Kidney capillary endothelial cell (primary cell): ENCODE measurements around the gene RAB1A.
"Not testable (repeated sequence)": the region's sequence is repeated elsewhere in the genome, so short reads cannot be mapped to it uniquely, and the experiment has no call there.

Source experiments
- DNase-seq: peaks from one replicate; pipeline ENCODE4 v3.0.0-alpha.2; 2018; ENCODE audit warnings: low spot score

The RAB1A gene

DNA sequence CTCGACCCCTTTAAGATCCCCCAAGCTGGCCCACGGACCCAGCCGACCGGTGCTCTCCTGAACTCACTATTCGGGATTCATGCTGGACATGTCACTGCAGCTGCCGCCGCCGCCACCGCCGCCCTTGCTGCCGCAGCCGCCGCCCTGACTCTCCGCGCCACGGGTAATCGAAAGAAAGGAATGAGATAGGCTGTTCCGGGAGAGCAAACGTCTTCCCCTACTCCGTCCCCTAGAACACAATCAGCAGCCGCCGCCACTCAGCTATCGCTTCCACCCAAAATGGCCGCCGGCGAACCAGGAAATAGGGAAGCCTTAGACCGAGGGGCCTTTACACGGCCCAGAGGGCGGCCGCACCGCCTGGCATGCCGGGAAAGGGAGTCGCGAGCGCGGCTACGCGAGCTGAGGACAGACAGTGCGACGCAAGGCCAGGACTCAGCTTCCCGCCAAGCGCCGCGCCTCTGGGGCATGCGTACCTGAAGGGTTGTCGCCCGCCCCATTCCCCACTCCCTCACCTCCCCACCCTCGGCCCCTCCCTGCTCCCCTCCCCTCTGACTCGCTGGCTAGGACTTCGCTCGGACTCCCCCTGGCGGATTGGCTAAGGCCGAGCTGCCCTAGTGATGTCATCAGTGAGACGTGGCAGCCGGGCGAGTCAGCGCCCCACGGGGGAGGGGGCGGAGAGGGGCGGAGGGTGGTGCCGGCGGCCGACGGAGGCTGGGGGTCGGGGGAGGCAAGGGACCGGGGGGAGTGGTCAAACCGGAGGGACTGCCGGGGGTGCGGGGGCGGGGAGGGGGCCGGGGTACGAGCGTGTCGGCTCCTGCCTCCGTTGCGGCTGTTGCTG is at the start of gene RAB1A:
RAB1A (minus strand) TSS at position 281 of the 838 bp plus-strand sequence; CDS start at position 90, 191 bp downstream.
- peak; percentile 99 for DNase-seq

DNA sequence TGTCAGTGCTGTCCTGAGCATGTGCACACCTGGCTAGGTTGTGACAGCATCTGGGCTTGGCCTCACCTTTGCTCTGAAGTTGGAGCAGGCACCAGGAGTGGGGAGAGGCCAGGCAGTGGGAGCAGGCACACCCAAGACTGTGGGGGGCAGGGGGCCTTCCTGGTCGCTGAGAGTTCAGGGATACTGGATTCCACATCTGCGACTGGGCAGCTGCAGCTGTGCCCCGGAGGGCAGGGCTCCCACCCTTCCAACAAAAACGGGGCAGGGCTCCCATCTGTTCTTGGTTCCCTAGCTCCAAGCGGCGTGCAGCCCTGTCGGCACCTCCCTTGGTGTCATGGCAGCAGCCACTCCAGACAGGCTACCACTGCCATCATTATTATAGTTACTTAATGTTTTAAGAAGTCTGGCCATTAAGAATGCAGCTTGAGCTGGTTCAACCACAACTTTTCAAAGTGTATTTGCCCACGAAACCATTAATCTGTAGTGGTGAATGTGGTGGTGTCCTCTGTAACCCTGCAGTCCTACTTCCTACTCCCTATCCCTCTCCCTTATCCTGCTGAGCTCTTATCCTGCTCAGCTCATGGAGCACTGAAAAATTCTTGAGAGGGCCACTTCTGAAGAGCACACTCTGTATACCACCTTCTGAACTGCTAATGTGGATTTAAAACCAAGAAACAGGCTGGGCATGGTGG is 48.0 kb upstream of the RAB1A start:
- no peak for DNase-seq

DNA sequence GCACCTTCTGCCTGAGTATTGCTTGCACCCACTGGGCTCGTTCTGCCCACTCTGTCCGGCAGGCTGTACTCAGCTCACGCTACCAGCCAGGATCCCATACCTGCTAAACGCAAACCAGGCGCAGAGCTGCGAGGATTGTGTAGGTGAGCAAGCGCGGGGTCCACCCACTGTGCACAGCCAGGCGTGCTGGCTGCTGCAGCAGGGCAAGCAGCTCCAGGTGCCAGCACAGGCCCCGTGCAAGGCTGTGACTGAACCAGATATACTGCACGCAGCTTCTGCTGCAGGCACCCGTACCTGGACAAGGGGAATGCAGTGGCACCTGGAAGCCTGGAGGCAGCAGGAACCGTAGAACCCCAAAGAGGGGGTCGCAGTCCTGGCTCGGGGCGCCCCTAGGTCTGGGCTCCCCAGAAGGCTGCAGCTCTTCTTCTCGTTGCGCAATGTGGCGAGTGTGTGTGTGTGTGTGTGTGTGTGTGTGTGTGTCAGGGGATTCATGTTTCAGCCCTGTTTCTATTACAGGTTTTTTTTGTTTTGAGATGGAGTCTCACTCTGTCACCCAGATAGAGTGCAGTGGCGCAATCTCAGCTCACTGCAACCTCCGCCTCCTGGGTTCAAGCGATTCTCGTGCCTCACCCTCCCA is 46.1 kb upstream of the RAB1A start:
- DNase-seq: no peak

DNA sequence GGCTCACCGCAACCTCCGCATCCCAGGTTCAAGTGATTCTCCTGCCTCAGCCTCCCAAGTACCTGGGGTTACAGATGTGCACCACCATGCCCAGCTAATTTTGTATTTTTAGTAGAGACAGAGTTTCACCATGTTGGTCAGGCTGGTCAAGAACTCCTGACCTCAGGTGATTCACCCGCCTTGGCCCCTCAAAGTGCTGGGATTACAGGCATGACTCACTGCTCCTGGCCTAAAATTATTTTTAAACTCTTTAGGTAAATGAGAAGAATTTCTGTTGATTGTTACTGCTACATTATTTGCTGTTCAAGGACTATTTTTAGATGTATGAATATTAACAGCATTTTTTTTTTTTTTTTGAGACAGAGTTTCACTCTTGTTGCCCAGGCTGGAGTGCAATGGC is 44.1 kb upstream of the RAB1A start:
- not testable (repeated sequence) for DNase-seq

DNA sequence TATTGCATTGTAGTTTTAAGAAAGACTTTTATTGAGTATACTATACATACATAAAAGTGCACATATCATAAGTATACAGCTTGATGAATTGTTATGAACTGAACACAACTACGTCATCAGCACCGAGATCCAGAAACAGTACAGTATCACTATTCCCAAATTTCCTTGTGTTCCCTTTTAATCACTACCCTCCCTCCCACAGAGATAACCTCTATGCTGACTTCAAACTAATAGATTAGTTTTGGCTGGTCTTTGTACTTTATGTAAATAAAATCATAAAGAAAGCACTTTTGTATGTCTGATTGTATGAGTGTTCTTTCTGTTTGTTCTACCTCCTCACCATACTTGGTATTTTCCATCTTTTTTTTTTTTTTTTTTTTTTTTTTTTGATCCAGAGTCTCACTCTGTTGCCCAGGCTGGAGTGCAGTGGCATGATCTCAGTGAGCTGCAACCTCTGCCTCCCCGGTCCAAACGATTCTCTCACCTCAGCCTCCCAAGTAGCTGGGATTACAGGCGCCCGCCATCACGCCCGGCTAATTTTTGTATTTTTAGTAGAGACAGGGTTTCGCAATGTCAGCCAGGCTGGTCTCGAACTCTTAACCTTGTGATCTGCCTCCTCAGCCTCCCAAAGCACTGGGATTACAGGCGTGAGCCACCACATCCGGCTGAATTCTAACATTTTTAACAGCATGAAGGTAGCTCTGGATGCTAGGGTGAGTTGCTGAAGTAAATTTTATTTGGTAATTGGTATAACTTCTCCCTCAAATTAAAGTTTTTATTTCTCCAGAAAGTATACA is 43.3 kb upstream of the RAB1A start:
- no peak for DNase-seq

DNA sequence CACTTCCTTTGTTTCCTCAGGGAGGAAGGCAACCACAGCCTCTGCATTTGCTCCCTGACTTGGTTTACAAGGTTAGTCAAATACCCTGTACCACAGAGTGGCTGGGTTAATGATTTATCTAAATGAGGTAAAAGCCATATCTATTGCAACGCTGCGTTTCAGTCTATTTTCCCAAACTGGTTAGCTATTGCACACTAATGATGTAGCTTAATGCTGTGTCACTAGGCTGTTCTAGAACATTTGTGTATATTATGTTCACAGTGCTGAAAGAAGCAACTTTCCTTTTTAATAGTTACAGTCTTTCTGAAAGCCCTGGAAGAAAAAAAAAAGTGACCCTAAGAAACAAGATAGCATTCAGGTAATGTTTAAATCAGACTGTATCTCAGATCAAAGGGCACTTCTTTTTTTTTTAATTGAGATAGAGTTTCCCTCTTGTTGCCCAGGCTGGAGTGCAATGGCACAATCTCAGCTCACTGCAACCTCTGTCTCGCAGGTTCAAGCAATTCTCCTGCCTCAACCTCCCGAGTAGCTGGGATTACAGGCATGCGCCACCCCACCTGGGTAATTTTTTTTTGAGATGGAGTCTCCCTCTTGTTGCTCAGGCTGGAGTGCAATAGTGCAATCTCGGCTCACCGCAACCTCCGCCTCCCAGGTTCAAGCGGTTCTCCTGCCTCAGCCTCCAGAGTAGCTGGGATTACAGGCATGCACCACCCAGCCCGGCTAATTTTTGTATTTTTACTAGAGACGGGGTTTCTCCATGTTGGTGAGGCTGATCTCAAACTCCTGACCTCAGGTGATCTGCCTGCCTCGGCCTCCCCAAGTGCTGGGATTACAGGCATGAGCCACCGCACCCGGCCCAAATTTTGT is 40.9 kb upstream of the RAB1A start:
- DNase-seq: not testable (repeated sequence)

DNA sequence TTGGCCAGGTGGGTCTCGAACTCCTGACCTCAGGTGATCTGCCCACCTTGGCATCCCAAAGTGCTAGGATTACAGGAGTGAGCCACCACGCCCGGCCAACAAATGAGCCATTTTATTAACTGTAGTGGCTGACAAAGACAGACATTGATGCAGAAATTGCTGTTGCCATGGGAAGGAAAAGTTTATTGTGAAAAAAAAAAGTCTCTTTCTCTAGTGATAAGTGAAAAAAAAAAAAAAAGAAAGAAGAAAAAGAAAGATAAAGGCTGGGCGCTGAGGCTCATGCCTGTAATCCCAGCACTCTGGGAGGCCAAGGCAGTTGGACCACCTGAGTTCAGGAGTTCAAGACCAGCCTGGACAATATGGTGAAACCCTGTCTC is 39.8 kb upstream of the RAB1A start:
- no peak for DNase-seq

DNA sequence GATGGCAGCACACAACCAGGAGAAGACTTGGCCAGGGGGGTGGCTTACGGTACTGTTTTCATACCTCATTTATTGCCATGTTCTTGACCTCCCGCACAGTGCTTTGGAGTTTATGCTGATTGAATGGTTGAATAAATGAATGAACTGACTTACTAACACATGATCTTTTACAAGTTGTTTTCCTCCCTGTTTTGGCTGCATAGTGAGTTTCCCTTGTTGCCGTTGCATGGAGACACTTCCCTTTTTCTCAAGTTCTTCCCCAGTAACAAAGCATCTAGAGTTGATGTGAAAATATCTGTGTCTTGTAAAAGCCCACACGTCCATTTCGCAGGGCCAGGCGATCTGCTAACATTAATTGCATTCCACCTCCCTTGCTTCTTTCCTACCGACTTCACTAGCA is 35.7 kb upstream of the RAB1A start:
- no peak for DNase-seq

DNA sequence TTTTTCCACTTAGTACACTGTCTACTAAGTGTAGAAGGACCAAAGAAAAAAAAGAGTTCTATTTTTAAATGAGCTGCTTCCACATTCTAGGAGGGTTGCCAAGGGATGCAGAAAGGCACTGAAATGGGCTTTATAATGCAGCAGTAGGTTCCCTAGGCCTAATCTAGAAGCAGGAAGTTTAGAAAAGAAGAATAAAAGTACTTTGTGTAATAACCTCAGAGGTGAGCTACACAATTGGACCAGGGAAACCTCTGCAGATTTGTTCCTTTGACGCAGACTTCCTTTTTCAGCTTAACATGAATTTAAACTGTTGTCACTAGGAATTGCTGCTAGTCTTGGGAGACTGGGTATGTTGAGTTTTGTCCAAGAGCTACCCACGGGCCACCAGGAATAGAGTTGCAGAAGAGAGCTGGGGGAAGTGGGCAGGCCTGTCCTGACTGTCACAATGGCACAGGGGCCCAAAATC is 34.6 kb upstream of the RAB1A start:
- no peak for DNase-seq

DNA sequence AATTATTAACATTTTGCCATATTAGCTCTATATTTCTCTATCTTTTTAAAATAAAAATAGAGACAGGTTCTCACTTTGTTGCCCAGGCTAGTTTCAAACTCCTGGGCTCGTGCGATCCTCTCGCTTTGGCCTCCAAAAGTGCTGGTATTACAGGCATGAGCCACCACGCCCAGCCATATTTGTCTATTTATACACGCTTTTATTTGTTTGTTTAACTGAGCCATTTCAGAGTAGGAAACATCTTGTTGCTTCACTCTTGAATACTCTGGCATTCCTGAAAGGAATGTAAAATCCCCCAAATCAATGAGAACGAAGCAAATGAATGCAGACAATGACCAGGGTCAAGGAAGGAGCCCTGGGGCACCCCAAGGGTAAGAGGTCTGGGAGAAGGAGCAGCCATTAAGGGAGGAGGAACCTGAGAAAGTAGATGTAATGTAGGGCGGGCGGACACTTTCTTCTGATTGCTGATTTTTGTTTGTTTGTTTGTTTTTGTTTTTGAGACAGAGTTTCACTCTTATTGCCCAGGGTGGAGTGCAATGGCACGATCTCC is 31.7 kb upstream of the RAB1A start:
- DNase-seq: no peak

DNA sequence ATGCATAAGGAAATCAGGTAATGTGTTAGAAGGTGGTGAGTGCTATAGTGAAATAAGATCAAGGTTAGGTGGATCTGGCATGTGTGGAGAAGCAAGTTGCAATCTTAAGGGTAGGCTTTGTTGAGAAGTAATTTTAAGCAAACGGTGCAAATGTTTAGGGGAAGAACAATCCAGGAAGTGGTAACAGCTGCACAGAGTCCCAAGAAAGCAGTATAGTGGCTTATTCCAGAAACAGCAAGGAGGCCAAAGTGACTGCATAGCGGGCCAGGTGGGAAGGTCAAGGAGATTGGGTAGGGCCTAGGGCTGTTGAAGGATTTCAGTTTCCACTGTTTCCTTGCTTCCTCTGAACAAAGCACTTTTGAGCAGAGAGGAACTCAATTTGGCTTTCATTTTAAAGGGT is 30.0 kb upstream of the RAB1A start:
- no peak for DNase-seq

DNA sequence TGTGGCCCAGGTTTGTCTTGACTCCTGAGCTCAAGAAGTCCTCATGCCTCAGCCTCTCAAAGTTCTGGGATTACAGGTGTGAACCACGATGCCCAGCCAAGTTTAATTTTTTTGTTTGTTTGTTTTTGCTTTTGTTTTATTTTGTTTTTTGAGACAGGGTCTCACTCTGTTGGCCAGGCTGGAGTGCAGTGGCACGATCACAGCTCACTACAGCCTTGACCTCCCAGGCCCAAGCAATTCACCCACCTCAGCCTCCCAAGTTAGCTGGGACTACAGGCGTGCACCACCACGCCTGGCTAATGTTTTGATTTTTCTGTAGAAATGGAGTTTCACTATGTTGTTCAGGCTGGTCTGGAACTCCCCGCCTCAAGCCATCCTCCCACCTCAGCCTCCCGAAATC is 29.4 kb upstream of the RAB1A start:
- DNase-seq: no peak

DNA sequence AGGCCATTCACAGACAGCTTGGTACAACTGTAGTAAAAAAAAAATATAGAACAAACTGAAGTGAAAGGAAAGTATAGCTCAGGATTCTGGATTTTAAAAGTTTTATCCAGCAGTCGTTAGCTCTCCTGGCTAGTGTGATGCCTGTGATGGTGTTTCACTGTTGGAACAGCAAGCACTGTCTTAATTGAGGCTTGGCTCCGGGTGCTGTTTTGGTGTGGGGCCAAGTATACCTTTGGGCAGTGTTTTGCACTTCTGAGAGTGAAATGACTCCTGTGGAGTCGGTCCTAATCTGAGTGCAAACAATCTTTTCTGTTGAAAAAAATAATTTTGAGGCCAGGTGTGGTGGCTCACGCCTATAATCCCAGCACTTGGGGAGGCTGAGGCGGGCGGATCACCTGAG is 28.7 kb upstream of the RAB1A start:
- DNase-seq: no peak

DNA sequence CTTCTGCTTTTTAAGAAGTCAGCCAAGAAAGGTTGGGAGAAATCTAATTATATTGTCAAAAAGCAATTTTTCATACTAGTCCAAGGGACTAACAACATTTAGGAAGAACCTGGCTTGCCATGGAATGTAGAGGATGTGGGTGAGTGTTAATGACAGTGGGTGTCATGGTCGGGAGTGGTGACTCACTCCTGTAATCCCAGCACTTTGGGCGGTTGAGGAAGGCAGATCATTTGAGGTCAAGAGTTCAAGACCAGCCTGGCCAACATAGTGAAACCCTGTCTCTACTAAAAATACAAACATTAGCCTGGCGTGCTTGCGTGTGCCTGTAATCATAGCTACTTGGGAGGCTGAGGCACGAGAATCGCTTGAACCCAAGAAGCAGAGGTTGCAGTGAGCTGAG is 27.9 kb upstream of the RAB1A start:
- DNase-seq: not testable (repeated sequence)

DNA sequence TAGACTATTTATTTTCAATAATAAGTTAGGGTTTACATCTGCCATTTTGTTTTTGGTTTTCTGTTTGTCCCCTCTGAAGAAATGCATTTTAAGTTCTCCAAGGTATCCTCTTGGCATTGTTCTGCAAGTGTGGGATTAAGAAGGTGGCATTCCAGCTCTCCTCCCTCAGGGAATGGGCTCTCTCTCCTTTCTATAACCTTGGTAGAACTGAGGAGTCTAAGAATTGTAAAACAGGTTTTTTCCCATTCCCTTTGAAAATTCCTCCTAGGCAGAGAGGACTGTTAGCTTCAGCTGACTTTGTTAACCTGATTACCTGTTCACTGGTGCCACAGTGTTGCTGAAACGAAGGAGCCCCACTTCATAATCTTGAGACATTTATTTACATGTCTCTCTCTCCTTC is 26.1 kb upstream of the RAB1A start:
- no peak for DNase-seq

DNA sequence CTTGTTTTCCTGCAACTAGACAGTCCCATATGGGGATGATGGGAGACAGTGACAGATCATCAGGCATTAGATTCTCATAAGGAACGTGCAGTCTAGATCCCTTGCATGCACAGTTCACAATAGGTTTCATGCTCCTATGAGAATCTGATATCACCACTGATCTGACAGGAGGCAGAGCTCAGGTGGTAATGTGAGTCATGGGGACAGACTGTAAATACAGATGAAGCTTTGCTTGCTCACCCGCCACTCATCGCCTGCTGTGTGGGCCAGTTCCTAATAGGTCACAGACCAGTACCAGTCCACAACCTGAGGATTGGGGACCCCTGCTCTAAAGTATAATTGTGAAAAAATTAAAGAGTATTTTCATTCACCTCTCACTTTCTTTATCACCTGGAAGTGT is 23.6 kb upstream of the RAB1A start:
- DNase-seq: no peak

DNA sequence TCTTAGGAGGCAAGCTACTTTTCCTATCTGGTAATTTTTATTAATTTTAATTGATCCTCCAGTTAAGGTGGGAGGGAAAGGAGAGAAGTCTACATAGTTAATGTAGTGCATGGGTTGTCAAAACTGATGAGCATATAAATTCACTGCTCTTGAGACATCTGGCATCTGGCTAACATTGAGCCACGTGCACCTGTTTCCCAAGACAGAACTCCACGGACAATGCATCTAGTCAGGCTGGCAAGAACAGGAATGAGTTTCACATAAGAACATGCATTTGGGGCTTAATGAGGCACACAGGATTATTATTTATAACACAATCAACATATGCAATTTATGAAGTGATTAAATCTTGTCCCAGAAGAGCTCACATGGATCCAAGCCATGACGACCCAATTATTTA is 16.2 kb upstream of the RAB1A start:
- DNase-seq: no peak

DNA sequence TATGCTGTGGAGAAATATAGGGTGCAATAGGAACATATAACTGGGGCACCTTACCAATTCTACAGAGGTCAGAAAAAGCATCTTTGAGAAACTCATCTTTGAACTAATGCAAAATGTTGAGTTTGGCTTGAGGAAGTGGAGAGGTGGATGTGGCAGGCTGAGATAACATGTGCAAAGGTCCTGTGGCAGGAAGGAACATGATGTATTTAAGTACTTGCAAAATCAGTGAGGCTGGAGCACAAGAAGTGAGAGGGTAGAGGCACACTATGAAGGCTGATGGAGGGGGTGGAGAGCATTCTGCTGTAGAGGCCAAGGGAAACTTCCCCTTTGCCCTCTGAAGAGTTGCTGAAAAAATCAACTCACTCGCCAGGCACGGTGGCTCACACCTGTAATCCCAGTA is 14.7 kb upstream of the RAB1A start:
- no peak for DNase-seq

DNA sequence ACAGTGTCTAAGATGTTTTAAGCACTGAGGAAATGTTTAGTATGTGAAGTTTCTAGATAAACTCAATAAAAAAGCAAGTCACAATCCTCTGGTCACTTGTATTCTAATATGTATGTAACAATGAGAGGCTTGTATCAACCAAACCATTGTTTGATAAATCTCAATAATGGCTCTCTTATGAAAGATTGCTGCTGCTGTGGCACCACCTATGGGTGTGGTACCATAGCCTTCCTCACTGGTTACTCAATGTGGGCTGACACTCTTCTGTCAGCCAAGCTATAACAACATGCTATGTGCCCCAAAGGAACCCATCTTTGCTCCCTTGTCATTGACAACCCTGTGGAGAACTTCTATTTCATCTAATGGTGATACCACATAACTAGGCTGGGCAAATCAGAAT is 12.6 kb upstream of the RAB1A start:
- no peak for DNase-seq

DNA sequence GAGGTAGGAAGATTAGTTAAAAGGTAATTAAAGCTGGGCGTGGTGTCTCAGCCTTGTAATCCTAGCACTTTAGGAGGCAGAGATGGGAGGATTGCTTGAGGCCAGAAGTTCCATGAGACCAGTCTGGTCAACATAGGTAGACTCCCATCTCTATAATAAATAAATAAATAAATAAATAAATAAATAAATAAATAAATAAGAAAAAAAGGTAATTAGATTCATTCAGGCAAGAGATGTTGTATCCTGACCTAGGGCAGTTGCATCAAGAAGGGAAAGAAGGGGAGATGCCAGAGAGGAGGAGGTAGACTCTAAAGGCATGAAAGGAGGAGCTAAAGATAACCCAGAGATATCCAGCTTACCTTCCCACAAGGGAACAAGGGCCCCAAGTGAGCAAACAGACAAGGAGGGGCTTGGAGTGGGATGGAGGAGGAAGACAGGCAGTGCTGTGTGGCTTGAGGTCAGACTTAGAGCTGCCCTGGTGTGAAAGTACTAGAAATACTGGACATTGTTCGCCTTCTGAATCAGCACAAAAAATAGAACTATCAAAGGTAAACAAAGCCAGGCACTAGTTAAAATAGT is 7.4 kb upstream of the RAB1A start:
- no peak for DNase-seq

DNA sequence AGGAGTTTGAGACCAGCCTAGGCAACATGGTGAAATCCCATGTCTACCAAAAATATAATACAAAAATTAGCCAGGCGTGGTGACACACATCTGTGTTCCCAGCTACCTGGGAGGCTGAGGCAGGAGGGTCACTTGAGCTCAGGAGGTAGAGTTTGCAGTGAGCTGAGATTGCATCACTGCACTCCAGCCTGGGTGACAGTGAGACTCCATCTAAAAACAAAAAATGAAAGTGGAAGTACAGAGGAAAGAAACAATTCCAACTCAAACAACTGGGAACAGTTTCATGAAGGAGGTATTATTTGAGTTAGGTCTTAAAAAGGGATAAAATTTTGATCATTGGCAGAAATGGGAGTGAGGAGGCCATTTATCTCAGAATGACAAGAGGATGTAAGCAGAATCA is 6.3 kb upstream of the RAB1A start:
- no peak for DNase-seq
